Measurements from ENCODE around the gene BLOC1S4. TPM values are rescaled to one million over a fixed set of nuclear protein-coding genes. Genes with fewer than 3 reads are reported as not detected.
"Not testable (repeated sequence)": the region's sequence is repeated elsewhere in the genome, so short reads cannot be mapped to it uniquely, and the experiment has no call there.

Gene BLOC1S4
- total RNA-seq: 6.0 TPM
- long read RNA-seq, transcript BLOC1S4-201 (1 exons, 1,617 nt): major isoform, 16 of 17 reads
- long read RNA-seq, partial matches to known transcripts: 0 of 17 reads
- long read RNA-seq, other reads (novel, unspliced or antisense): 1 of 17 reads

GRCh38 chr4:6716018-6716911, at the start of gene BLOC1S4:
BLOC1S4 (plus strand) TSS chr4:6716174; CDS start chr4:6716210, 36 bp downstream.
- intact Hi-C loops (cut with DNase I): loop anchor here (5.0 kb wide), 2 partner anchors 171 to 271 kb away; no protein-coding TSS in a partner anchor
- DNase-seq (ENCODE audit: missing footprints) (peak; percentile 96), ATAC-seq (peak; percentile 94)

- no peak for DNase-seq (ENCODE audit: missing footprints)
- intact Hi-C loops (cut with DNase I): no loop called here
- no peak for ATAC-seq
Observed at GRCh38 chr4:6668391-6668790, 47.6 kb upstream of the BLOC1S4 start.

GRCh38 chr4:6671648-6672047, 44.3 kb upstream of the BLOC1S4 start:
- DNase-seq (ENCODE audit: missing footprints): no peak
- no peak for ATAC-seq
- intact Hi-C loops (cut with DNase I): no loop called here

- ATAC-seq (no peak), DNase-seq (ENCODE audit: missing footprints) (peak; percentile 26)
- intact Hi-C loops (cut with DNase I): no loop called here
Observed at GRCh38 chr4:6672131-6672530, 43.8 kb upstream of the BLOC1S4 start.

- DNase-seq (ENCODE audit: missing footprints); intact Hi-C loops (cut with DNase I); ATAC-seq: not testable (repeated sequence)
Observed at GRCh38 chr4:6672541-6673190, 43.3 kb upstream of the BLOC1S4 start.

GRCh38 chr4:6673191-6673659, 42.7 kb upstream of the BLOC1S4 start:
- intact Hi-C loops (cut with DNase I); DNase-seq (ENCODE audit: missing footprints); ATAC-seq: not testable (repeated sequence)

- intact Hi-C loops (cut with DNase I): loop anchor here (2.0 kb wide), 1 partner anchor 35 kb away; the partner anchor contains the start of gene MRFAP1L1
- ATAC-seq (peak; percentile 96), DNase-seq (ENCODE audit: missing footprints) (peak; percentile 96)
Observed at GRCh38 chr4:6673660-6674499, 42.1 kb upstream of the BLOC1S4 start.

- no peak for ATAC-seq
Observed at GRCh38 chr4:6674500-6675149, 41.3 kb upstream of the BLOC1S4 start.

GRCh38 chr4:6676722-6677558, 39.0 kb upstream of the BLOC1S4 start:
- DNase-seq (ENCODE audit: missing footprints) (no peak), ATAC-seq (no peak)
- intact Hi-C loops (cut with DNase I): no loop called here

More at GRCh38 chr4:6674500-6675149, 41.3 kb upstream of the BLOC1S4 start:
- intact Hi-C loops (cut with DNase I): loop anchor here (2.0 kb wide), 1 partner anchor 34 kb away; the partner anchor contains the start of gene MRFAP1L1
- no peak for DNase-seq (ENCODE audit: missing footprints)

GRCh38 chr4:6680372-6681034, 35.5 kb upstream of the BLOC1S4 start:
- ATAC-seq: no peak
- no peak for DNase-seq (ENCODE audit: missing footprints)
- intact Hi-C loops (cut with DNase I): no loop called here

GRCh38 chr4:6681191-6681590, 34.8 kb upstream of the BLOC1S4 start:
- intact Hi-C loops (cut with DNase I): no loop called here
- no peak for ATAC-seq
- DNase-seq (ENCODE audit: missing footprints): no peak

GRCh38 chr4:6682862-6683590, 32.9 kb upstream of the BLOC1S4 start:
- ATAC-seq (no peak), DNase-seq (ENCODE audit: missing footprints) (no peak)
- intact Hi-C loops (cut with DNase I): no loop called here

GRCh38 chr4:6684656-6685055, 31.3 kb upstream of the BLOC1S4 start:
- DNase-seq (ENCODE audit: missing footprints): no peak
- no peak for ATAC-seq
- intact Hi-C loops (cut with DNase I): no loop called here

GRCh38 chr4:6686104-6686787, 29.7 kb upstream of the BLOC1S4 start:
- intact Hi-C loops (cut with DNase I): no loop called here
- ATAC-seq: no peak

More at GRCh38 chr4:6686104-6686787, 29.7 kb upstream of the BLOC1S4 start:
- no peak for DNase-seq (ENCODE audit: missing footprints)
